Embryonic facial prominence (tissue), 1 donor: ENCODE measurements around the gene FAM151B.
A peak's percentile ranks its signal among the peaks of the same experiment; 100 is the strongest.
"Not testable (repeated sequence)": the region's sequence is repeated elsewhere in the genome, so short reads cannot be mapped to it uniquely, and the experiment has no call there.

ENCODE experiments used
- DNase-seq: peaks from one replicate; pipeline ENCODE4 v3.0.0-alpha.2; 2016; ENCODE audit errors: extremely low spot score

The FAM151B gene

GRCh38 chr5:80487829-80488721 lies at the start of gene FAM151B:
FAM151B (plus strand) TSS chr5:80488100; CDS start chr5:80488124, 24 bp downstream.
- DNase-seq: peak; percentile 79

- no peak for DNase-seq
These were observed 49.2 kb upstream of the FAM151B start for GRCh38 chr5:80438739-80439138.

GRCh38 chr5:80439213-80439612 lies 48.7 kb upstream of the FAM151B start:
- no peak for DNase-seq

GRCh38 chr5:80442742-80443141 lies 45.2 kb upstream of the FAM151B start:
- DNase-seq: no peak

- DNase-seq: no peak
These were observed 34.5 kb upstream of the FAM151B start for GRCh38 chr5:80453366-80453765.

- DNase-seq: no peak
These were observed 24.6 kb upstream of the FAM151B start for GRCh38 chr5:80463269-80463668.

GRCh38 chr5:80466669-80467485 lies 21.0 kb upstream of the FAM151B start:
- no peak for DNase-seq

GRCh38 chr5:80468131-80468530 lies 19.8 kb upstream of the FAM151B start:
- DNase-seq: no peak

GRCh38 chr5:80470631-80471030 lies 17.3 kb upstream of the FAM151B start:
- not testable (repeated sequence) for DNase-seq

GRCh38 chr5:80474929-80475328 lies 13.0 kb upstream of the FAM151B start:
- DNase-seq: no peak

GRCh38 chr5:80479713-80480112 lies 8.2 kb upstream of the FAM151B start:
- DNase-seq: no peak

- DNase-seq: no peak
These were observed 7.5 kb upstream of the FAM151B start for GRCh38 chr5:80480354-80480753.

- DNase-seq: no peak
These were observed 6.6 kb upstream of the FAM151B start for GRCh38 chr5:80481019-80481893.

GRCh38 chr5:80482578-80482977 lies 5.3 kb upstream of the FAM151B start:
- DNase-seq: no peak

- DNase-seq: no peak
These were observed 4.2 kb upstream of the FAM151B start for GRCh38 chr5:80483636-80484232.

- DNase-seq: no peak
These were observed 464 bp upstream of the FAM151B start for GRCh38 chr5:80487444-80487828.

- DNase-seq: no peak
These were observed 3.4 kb downstream of the FAM151B start for GRCh38 chr5:80491296-80491695.

- no peak for DNase-seq
These were observed 4.8 kb downstream of the FAM151B start for GRCh38 chr5:80492741-80493140.

- DNase-seq: not testable (repeated sequence)
These were observed 5.5 kb downstream of the FAM151B start for GRCh38 chr5:80493443-80493842.

GRCh38 chr5:80495891-80496290 lies 8.0 kb downstream of the FAM151B start:
- DNase-seq: no peak

GRCh38 chr5:80502800-80503199 lies 14.9 kb downstream of the FAM151B start:
- DNase-seq: no peak
